KMS-11 (cell line): ENCODE measurements around the gene FKBP1B.

Source experiments
- H2AFZ ChIP-seq: fragments of 200-600 bp; sonication (generic); 2 replicates; pipeline ENCODE4 v1.6.1; 2016; ENCODE audit warnings: antibody characterized with exemption, mixed run types, low read depth
- H3K27ac ChIP-seq: fragments of 200-600 bp; sonication (generic); 2 replicates; pipeline ENCODE4 v1.6.1; 2016; ENCODE audit warnings: mild to moderate bottlenecking, mixed run types
- H3K27me3 ChIP-seq: fragments of 200-600 bp; sonication (generic); 2 replicates; pipeline ENCODE4 v1.6.1; 2017; ENCODE audit warnings: mild to moderate bottlenecking, low read depth, mixed run types, moderate library complexity; ENCODE audit not compliant: insufficient read depth
- H3K36me3 ChIP-seq: fragments of 200-600 bp; sonication (generic); 2 replicates; pipeline ENCODE4 v1.6.1; 2017; ENCODE audit warnings: mild to moderate bottlenecking, mixed run types; ENCODE audit not compliant: insufficient read depth
- H3K4me1 ChIP-seq: fragments of 200-600 bp; sonication (generic); 2 replicates; pipeline ENCODE4 v1.6.1; 2016; ENCODE audit warnings: mild to moderate bottlenecking, low read depth, mixed run types; ENCODE audit not compliant: poor library complexity, severe bottlenecking
- H3K4me2 ChIP-seq: fragments of 200-600 bp; sonication (generic); 2 replicates; pipeline ENCODE4 v1.7.0; 2016; ENCODE audit warnings: mild to moderate bottlenecking, mixed run types
- H3K4me3 ChIP-seq: fragments of 200-600 bp; sonication (generic); IDR thresholded peaks from 2 replicates; pipeline ENCODE4 v1.6.1; 2017; ENCODE audit warnings: low read depth, low read length, mixed read lengths; ENCODE audit not compliant: insufficient read depth
- H3K79me2 ChIP-seq: fragments of 200-600 bp; sonication (generic); 2 replicates; pipeline ENCODE4 v1.6.1; 2016; ENCODE audit warnings: low read depth, mixed run types; ENCODE audit not compliant: insufficient read depth
- H3K9ac ChIP-seq: fragments of 200-600 bp; sonication (generic); 2 replicates; pipeline ENCODE4 v1.6.1; 2016; ENCODE audit warnings: mild to moderate bottlenecking, mixed run types
- H4K20me1 ChIP-seq: fragments of 200-600 bp; sonication (generic); 2 replicates; pipeline ENCODE4 v1.6.1; 2016; ENCODE audit warnings: mild to moderate bottlenecking, mixed run types; ENCODE audit not compliant: insufficient read depth
- TF ChIP-seq, protein P1 (sequence below): fragments of 200-600 bp; sonication (generic); conservative IDR thresholded peaks from 2 replicates; pipeline ENCODE4 v1.6.1; 2017; ENCODE audit warnings: low read depth, mild to moderate bottlenecking, antibody characterized with exemption, low read length, moderate library complexity, mixed read lengths

FKBP1B gene

DNA sequence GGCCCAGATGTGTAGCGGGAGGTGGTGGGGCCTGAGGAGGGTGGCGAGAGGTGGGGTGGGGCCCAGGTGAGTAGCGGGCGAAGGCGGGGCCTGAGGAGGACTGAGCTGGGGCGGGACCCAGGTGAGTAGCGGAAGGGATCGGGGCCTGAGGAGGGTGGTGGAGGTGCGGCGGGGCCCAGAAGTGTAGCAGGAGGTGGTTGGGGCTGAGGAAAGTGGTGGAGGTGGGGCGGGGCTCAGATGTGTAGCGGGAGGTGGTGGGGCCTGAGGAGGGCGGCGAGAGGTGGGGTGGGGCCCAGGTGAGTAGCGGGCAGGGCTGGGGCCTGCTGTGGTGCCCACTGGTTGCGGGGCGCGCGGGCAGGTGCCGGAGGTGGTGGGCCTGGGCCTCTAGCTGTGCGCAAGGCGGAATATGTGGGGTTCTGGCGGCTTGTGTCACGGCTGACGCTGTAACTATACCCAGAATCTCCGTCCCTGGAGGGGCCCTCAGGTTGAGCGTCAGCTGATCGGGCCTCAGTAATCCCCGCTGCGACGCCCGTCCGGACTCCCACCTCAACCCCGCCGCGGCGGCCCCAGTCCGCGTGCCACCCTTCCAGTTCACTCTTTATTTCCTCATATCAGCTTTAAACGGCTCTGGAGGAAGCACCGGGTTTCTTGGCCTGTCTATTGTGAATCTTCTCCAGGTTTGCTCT, 27.5 kb downstream of the FKBP1B start:
- H3K27me3 ChIP-seq = no peaks in the 10 kb centered on the region
- peak overlapping the region; percentile 5 for H3K4me3 ChIP-seq
- peaks cover 3% of the 10 kb centered on the region; the same call in 1 of the 2 replicates for H3K36me3 ChIP-seq
- H3K27ac ChIP-seq = no peak overlapping the region
- peak overlapping the region; percentile 72 for H3K4me2 ChIP-seq
- H4K20me1 ChIP-seq = no peaks in the 10 kb centered on the region
- peaks cover 31% of the 10 kb centered on the region; the same call in 1 of the 2 replicates for H3K79me2 ChIP-seq
- H2AFZ ChIP-seq = peak overlapping the region; percentile 41; the same call in 1 of the 2 replicates
- peak overlapping the region; percentile 6; the same call in 1 of the 2 replicates for H3K9ac ChIP-seq
- peaks cover 18% of the 10 kb centered on the region for H3K4me1 ChIP-seq
- TF ChIP-seq, protein P1, sequence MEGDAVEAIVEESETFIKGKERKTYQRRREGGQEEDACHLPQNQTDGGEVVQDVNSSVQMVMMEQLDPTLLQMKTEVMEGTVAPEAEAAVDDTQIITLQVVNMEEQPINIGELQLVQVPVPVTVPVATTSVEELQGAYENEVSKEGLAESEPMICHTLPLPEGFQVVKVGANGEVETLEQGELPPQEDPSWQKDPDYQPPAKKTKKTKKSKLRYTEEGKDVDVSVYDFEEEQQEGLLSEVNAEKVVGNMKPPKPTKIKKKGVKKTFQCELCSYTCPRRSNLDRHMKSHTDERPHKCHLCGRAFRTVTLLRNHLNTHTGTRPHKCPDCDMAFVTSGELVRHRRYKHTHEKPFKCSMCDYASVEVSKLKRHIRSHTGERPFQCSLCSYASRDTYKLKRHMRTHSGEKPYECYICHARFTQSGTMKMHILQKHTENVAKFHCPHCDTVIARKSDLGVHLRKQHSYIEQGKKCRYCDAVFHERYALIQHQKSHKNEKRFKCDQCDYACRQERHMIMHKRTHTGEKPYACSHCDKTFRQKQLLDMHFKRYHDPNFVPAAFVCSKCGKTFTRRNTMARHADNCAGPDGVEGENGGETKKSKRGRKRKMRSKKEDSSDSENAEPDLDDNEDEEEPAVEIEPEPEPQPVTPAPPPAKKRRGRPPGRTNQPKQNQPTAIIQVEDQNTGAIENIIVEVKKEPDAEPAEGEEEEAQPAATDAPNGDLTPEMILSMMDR = no peak

DNA sequence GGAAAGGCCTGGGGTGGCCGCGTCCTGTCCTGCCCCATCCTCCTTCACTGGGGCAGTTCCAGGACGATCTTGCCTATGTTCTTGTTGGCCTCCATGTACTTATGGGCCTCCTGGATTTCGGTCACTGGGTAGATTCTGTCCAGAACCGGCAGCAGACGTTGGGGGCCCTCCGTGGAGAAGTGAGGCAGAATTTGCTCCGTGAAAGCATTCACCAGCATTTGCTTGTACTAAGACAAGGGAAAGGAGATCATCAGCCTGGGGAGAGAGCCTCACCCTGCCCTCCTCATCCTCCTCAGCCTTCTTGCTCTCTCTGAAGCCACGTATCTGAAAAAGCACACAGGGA, 28.0 kb downstream of the FKBP1B start:
- peaks cover 21% of the 10 kb centered on the region for H3K4me1 ChIP-seq
- peaks cover 3% of the 10 kb centered on the region; the same call in 1 of the 2 replicates for H3K36me3 ChIP-seq
- peak overlapping the region; percentile 1 for H3K4me3 ChIP-seq
- peaks cover 30% of the 10 kb centered on the region; the same call in 1 of the 2 replicates for H3K79me2 ChIP-seq
- H2AFZ ChIP-seq = peak overlapping the region; percentile 41; the same call in 1 of the 2 replicates
- H3K9ac ChIP-seq = peak overlapping the region; percentile 6; the same call in 1 of the 2 replicates
- H3K27me3 ChIP-seq = no peaks in the 10 kb centered on the region
- TF ChIP-seq, protein P1 = no peak
- no peaks in the 10 kb centered on the region for H4K20me1 ChIP-seq
- no peak overlapping the region for H3K27ac ChIP-seq
- peak overlapping the region; percentile 72 for H3K4me2 ChIP-seq

GRCh38 chr2:24077879-24078278, 28.3 kb downstream of the FKBP1B start:
- H3K4me3 ChIP-seq = peak overlapping the region; percentile 1
- H3K27ac ChIP-seq = no peak overlapping the region
- no peaks in the 10 kb centered on the region for H3K27me3 ChIP-seq
- H3K9ac ChIP-seq = no peak overlapping the region
- H3K4me1 ChIP-seq = peaks cover 25% of the 10 kb centered on the region
- peaks cover 3% of the 10 kb centered on the region; the same call in 1 of the 2 replicates for H3K36me3 ChIP-seq
- peaks cover 26% of the 10 kb centered on the region; the same call in 1 of the 2 replicates for H3K79me2 ChIP-seq
- H2AFZ ChIP-seq = no peak overlapping the region
- H4K20me1 ChIP-seq = no peaks in the 10 kb centered on the region
- TF ChIP-seq, protein P1 = no peak
- peak overlapping the region; percentile 72; the same call in 1 of the 2 replicates for H3K4me2 ChIP-seq

DNA sequence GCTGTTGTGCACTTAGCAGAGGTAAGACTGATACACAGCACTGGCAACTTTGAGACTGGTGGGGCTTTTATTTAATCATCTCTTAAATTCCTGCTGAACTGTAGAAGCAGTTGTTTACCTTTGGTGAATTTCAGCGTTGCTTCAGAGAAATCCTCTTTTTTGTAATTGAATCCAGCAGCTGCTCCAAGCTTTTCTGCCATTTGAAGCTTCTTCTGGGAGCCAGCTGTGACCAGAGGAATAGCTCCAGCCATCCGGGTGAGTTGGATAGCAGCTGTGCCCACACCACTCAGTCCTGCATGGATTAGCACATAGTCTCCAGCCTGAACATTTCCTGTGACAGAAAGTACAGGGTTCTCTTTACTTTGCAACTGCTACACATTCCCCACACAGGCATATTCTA, 31.2 kb downstream of the FKBP1B start:
- Histone ChIP-seq H3K9ac (no peak overlapping the region), H2AFZ (no peak overlapping the region), H3K4me1 (peaks cover 19% of the 10 kb centered on the region), H3K4me2 (no peak overlapping the region), H3K4me3 (no peak overlapping the region), H3K36me3 (no peaks in the 10 kb centered on the region), H3K27me3 (no peaks in the 10 kb centered on the region), H3K79me2 (peaks cover 2% of the 10 kb centered on the region; the same call in 1 of the 2 replicates), H3K27ac (no peak overlapping the region), H4K20me1 (no peaks in the 10 kb centered on the region)
- TF ChIP-seq, protein P1 = no peak
